Activated CD8-positive, alpha-beta T cell treated with anti-CD3 and anti-CD28 coated beads for 36 hours (primary cell): ENCODE measurements around the gene FILIP1. TPM values are rescaled to one million over a fixed set of nuclear protein-coding genes. Genes with fewer than 3 reads are reported as not detected.

Experiments
- ATAC-seq: fragments of 200-7000 bp; cut with Tn5 transposase; one replicate; pipeline ENCODE4 v1.10.0; 2021; ENCODE audit warnings: mild to moderate bottlenecking, moderate library complexity
- CTCF ChIA-PET: fragments of 350-600 bp; sonication (Branson Sonifier 250); formaldehyde crosslinking; loops from one replicate; lab custom pipeline; 2021; ENCODE audit warnings: antibody characterized with exemption; lab: Charles Lee
- POLR2A ChIA-PET: fragments of 350-600 bp; sonication (Branson Sonifier 250); formaldehyde crosslinking; loops from one replicate; lab custom pipeline; 2021; ENCODE audit warnings: antibody characterized with exemption; lab: Charles Lee
- DNase-seq: peaks from one replicate; pipeline ENCODE4 v3.0.0-alpha.2; 2020
- H3K27ac Mint-ChIP-seq: one replicate; pipeline ENCODE4 v1.8.0; 2021; ENCODE audit warnings: mild to moderate bottlenecking, mixed read lengths
- H3K27me3 Mint-ChIP-seq: one replicate; pipeline ENCODE4 v1.8.0; 2021; ENCODE audit warnings: mixed read lengths
- H3K36me3 Mint-ChIP-seq: one replicate; pipeline ENCODE4 v1.8.0; 2021; ENCODE audit warnings: low read depth, mixed read lengths
- H3K4me1 Mint-ChIP-seq: one replicate; pipeline ENCODE4 v1.8.0; 2021; ENCODE audit warnings: low read depth, mixed read lengths
- H3K4me3 Mint-ChIP-seq: one replicate; pipeline ENCODE4 v1.8.0; 2021; ENCODE audit warnings: mild to moderate bottlenecking, moderate library complexity, mixed read lengths
- H3K9me3 Mint-ChIP-seq: one replicate; pipeline ENCODE4 v1.8.0; 2021; ENCODE audit warnings: mixed read lengths
- intact Hi-C: fragments of 100-400 bp; cut with micrococcal nuclease; formaldehyde crosslinking; loops from one replicate; pipeline ENCODE4 v1.10.0; 2022
- total RNA-seq, 2 experiments: library from RNA; stranded (reverse); gene quantifications; one replicate each; pipeline ENCODE4 v1.2.3, GENCODE V29; 2021
- TF ChIP-seq, protein P1 (sequence below): fragments of 200-600 bp; IDR thresholded peaks from one replicate; pipeline ENCODE4 v1.8.0; 2022; ENCODE audit warnings: antibody characterized with exemption, mild to moderate bottlenecking

FILIP1 gene
- total RNA-seq, 2 experiments from 2014 or later: 0.07 TPM; not detected in 1

DNA sequence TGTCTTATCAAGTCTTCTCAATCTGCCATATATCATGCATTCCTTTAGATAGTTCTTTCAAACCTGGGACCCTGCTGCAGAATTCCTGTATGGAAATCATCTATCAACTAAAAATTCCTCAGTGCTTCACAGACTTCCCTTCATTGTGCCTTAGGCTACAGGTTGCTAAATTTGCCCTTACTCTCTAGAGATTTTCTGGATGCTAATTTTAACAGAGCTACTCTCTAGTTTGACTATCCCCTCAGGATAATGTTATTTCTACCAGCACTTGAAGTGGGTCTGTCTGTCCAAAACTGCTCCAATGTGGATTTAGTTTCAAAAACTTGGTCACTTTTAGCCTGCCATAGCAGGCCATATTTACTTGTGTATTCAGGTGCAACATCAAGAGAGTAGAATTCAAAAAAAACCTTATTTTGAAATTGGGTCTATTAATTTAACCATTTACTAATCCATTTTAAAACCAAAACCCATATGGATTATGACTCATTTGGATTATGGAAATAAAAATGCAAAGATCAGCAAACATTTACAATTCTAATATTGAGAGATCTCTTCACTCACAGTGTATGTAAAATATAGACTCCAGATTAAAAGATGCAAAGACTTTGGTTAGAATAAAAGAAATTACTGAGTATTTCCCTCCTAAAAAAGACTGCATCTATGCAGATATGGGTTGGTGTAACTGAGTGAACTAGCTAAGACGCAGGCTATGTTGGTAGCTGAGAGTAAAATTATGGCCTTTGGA is 236.1 kb downstream of the FILIP1 start:
- ATAC-seq (no peak), DNase-seq (no peak)
- Mint-ChIP-seq H3K4me1 (no peaks in the 10 kb centered on the region), H3K4me3 (no peak overlapping the region), H3K9me3 (no peaks in the 10 kb centered on the region), H3K27ac (no peak overlapping the region), H3K27me3 (no peaks in the 10 kb centered on the region), H3K36me3 (peaks cover 17% of the 10 kb centered on the region)
- ChIA-PET POLR2A (no interaction called here), CTCF (interaction anchor here (1.6 to 3.6 kb wide), 2 partner anchors 10 to 12 kb away, joined by 4 to 25 read pairs; no protein-coding TSS in a partner anchor)
- intact Hi-C loops: no loop called here
- TF ChIP-seq, protein P1, sequence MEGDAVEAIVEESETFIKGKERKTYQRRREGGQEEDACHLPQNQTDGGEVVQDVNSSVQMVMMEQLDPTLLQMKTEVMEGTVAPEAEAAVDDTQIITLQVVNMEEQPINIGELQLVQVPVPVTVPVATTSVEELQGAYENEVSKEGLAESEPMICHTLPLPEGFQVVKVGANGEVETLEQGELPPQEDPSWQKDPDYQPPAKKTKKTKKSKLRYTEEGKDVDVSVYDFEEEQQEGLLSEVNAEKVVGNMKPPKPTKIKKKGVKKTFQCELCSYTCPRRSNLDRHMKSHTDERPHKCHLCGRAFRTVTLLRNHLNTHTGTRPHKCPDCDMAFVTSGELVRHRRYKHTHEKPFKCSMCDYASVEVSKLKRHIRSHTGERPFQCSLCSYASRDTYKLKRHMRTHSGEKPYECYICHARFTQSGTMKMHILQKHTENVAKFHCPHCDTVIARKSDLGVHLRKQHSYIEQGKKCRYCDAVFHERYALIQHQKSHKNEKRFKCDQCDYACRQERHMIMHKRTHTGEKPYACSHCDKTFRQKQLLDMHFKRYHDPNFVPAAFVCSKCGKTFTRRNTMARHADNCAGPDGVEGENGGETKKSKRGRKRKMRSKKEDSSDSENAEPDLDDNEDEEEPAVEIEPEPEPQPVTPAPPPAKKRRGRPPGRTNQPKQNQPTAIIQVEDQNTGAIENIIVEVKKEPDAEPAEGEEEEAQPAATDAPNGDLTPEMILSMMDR: no peak

DNA sequence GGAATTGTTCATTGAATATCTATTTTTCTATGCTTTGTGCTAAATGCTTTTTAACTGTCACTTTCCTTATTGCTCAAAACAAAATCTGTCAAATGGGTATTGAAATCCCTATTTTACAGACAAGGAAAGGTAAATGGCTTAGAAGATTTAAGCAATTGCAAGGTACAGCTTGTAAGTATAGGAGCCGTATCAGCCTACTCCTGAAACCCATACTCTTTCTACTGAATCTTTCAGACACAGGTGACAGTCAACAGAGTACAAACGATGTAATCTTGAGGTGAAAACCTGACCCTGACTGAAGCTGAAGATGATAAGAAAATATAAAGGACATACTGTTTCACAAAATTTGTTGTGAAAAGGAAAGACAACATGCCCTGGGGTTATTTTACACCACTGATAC is 243.0 kb downstream of the FILIP1 start:
- no peak overlapping the region for H3K4me3 Mint-ChIP-seq
- peaks cover 3% of the 10 kb centered on the region for H3K36me3 Mint-ChIP-seq
- no peaks in the 10 kb centered on the region for H3K4me1 Mint-ChIP-seq
- ChIA-PET CTCF (interaction anchor here (1.0 kb wide), 1 partner anchor 16 kb away, joined by 3 read pairs; no protein-coding TSS in a partner anchor), POLR2A (no interaction called here)
- ATAC-seq (no peak), DNase-seq (no peak)
- TF ChIP-seq, protein P1: no peak
- H3K27me3 Mint-ChIP-seq: peaks cover 6% of the 10 kb centered on the region
- intact Hi-C loops: no loop called here
- no peak overlapping the region for H3K27ac Mint-ChIP-seq
- no peaks in the 10 kb centered on the region for H3K9me3 Mint-ChIP-seq

- CTCF ChIA-PET: interaction anchor here (1.3 kb wide), 1 partner anchor 12 kb away, joined by 4 read pairs; no protein-coding TSS in a partner anchor
- H3K27ac Mint-ChIP-seq: no peak overlapping the region
Observed at GRCh38 chr6:75249837-75250236, 243.8 kb downstream of the FILIP1 start.

GRCh38 chr6:75246386-75246785 is 247.2 kb downstream of the FILIP1 start:
- Mint-ChIP-seq H3K27ac (no peak overlapping the region), H3K27me3 (peaks cover 8% of the 10 kb centered on the region), H3K4me3 (no peak overlapping the region), H3K9me3 (no peaks in the 10 kb centered on the region), H3K36me3 (peaks cover 10% of the 10 kb centered on the region), H3K4me1 (peaks cover 13% of the 10 kb centered on the region)
- ATAC-seq (no peak), DNase-seq (no peak)
- TF ChIP-seq, protein P1: no peak
- ChIA-PET POLR2A (no interaction called here), CTCF (no interaction called here)
- intact Hi-C loops: no loop called here

More at GRCh38 chr6:75249837-75250236, 243.8 kb downstream of the FILIP1 start:
- Mint-ChIP-seq H3K4me3 (no peak overlapping the region), H3K9me3 (no peaks in the 10 kb centered on the region), H3K27me3 (peaks cover 8% of the 10 kb centered on the region), H3K4me1 (peaks cover 1% of the 10 kb centered on the region), H3K36me3 (peaks cover 3% of the 10 kb centered on the region)
- DNase-seq (no peak), ATAC-seq (no peak)
- TF ChIP-seq, protein P1: no peak
- intact Hi-C loops: no loop called here
- POLR2A ChIA-PET: interaction anchor here (0.9 kb wide), 1 partner anchor 20 kb away, joined by 4 read pairs; no protein-coding TSS in a partner anchor

- Mint-ChIP-seq H3K9me3 (no peaks in the 10 kb centered on the region), H3K4me3 (peak overlapping the region; percentile 99), H3K4me1 (peaks cover 26% of the 10 kb centered on the region), H3K27ac (peak overlapping the region; percentile 99), H3K27me3 (peaks cover 8% of the 10 kb centered on the region), H3K36me3 (peaks cover 26% of the 10 kb centered on the region)
- intact Hi-C loops: no loop called here
- no peak for ATAC-seq
- ChIA-PET POLR2A (interaction anchor here (0.7 to 3.1 kb wide), 10 partner anchors 9 to 1549 kb away, joined by 3 to 22 read pairs (median 3); partner anchors contain the start of genes FILIP1, SENP6 and TMEM30A), CTCF (interaction anchor here (0.7 to 2.9 kb wide), 9 partner anchors 9 to 283 kb away, joined by 3 to 12 read pairs (median 6); no protein-coding TSS in a partner anchor)
- TF ChIP-seq, protein P1: no peak
- DNase-seq: no peak
Observed at GRCh38 chr6:75244063-75244584, 249.5 kb downstream of the FILIP1 start.
